IMR-90 (cell line): ENCODE results near the gene BACH1.
"Not testable (repeated sequence)": the region's sequence is repeated elsewhere in the genome, so short reads cannot be mapped to it uniquely, and the experiment has no call there.

ENCODE experiments used
- CTCF ChIP-seq: conservative IDR thresholded peaks from 2 replicates; pipeline ENCODE4 v1.5.1; 2012; ENCODE audit warnings: mild to moderate bottlenecking, low read depth, low read length, improper control_type of control experiment
- MAFK ChIP-seq: IDR thresholded peaks from 2 replicates; pipeline ENCODE4 v1.6.1; 2012; ENCODE audit warnings: low read depth, low read length, improper control_type of control experiment
- POLR2A ChIP-seq: IDR thresholded peaks from 2 replicates; pipeline ENCODE4 v1.6.1; 2012; ENCODE audit warnings: mild to moderate bottlenecking, low read depth, low read length
- SMC3 ChIP-seq: fragments of 150-350 bp; IDR thresholded peaks from 2 replicates; pipeline ENCODE4 v1.6.1; 2016; ENCODE audit warnings: low read depth, mild to moderate bottlenecking, antibody characterized with exemption, low read length, moderate library complexity

DNA sequence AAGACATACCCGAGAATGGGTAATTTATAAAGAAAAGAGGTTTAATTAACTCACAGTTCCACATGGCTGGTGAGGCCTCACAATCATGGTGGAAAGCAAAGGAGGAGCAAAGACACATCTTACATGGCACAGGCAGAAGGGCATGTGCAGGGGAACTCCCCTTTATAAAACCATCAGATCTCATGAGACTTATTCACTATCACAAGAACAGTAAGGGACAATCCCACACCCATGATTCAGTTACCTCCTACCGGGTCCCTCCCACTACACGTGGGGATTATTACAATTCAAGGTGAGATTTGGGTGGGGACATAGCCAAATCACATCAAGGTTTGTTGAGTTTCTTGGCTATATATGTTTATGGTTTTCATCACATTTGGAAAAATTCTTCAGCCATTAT is 16.9 kb upstream of the BACH1 start:
- not testable (repeated sequence) for TF ChIP-seq SMC3, CTCF, MAFK, POLR2A
